Fibroblast of the conjunctiva (primary cell): Measurements from ENCODE around the gene TP53INP2.
"Not testable (repeated sequence)": the region's sequence is repeated elsewhere in the genome, so short reads cannot be mapped to it uniquely, and the experiment has no call there.

Experiments
- DNase-seq: peaks from one replicate; pipeline ENCODE4 v3.0.0-alpha.2; 2010; ENCODE audit warnings: low read depth

The TP53INP2 gene

DNA sequence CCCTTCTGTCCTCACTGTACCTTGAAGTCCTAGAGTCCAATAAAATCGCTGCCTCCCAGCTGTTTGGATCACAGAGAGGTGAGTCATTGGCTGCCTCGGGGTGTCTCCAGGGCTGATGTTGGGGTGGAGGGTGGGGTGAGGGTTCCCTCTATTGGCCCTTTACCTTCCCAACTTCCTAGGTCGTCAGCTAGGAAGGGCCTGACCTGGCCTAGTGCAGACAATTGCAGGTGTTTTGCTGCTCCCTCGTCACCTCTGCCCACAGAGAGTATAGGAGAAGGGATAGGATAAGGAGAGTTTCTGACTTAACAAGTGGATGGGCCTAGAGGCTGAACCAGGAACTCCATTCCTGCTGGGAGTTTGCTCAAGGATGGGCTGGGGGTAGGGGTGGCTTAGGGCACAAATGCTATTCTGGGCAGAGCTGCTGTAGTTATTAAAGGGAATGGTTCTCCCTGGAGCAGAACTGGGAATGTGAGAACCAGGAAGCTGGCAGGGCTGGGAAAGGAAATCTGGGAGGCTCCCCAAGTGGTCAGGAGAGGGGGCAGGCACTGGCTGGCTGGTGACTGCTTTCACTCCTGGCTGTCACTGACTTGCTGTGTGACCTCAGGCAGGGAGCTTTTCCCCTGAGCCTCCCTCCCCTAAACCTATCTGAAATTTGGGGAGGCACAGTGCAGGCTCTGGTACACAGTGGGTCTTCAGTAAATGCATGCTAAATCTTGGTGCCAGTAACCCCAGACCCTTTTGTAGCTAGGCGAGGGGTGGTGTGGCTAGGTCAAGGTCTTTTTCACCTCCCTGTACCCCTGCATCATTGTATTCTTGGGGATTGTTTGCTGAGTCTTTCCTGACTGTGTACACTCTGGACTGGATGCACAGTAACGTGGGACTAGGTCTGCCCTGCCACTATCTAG lies 1.5 kb downstream of the TP53INP2 start:
- no peak for DNase-seq

DNA sequence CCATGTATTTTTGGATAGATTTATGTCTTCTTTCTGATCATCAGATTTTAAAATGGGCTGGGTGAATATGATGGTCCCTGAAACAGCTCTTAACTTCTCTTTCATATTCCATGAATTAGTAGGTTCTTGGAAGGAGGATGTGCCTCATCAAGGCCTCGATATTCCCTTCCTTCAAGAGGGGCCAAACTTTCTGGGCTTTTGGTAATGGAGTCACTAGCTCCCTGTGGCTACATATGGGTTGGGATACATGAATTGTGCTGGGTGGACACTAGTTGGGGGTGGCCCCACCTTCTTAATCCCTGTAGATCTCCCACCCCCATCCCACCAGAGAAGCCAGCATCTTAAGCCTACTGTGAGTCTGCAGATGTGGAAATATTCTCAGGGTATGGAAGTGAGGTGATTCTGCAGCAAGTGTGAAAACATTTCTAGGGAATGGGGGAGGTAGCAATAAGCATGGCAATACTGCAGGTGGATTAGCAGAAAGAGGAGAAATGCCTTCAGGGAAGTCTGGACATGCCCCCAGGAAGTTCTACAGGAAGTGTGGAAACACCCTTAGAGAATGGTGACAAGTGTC lies 2.2 kb downstream of the TP53INP2 start:
- no peak for DNase-seq

DNA sequence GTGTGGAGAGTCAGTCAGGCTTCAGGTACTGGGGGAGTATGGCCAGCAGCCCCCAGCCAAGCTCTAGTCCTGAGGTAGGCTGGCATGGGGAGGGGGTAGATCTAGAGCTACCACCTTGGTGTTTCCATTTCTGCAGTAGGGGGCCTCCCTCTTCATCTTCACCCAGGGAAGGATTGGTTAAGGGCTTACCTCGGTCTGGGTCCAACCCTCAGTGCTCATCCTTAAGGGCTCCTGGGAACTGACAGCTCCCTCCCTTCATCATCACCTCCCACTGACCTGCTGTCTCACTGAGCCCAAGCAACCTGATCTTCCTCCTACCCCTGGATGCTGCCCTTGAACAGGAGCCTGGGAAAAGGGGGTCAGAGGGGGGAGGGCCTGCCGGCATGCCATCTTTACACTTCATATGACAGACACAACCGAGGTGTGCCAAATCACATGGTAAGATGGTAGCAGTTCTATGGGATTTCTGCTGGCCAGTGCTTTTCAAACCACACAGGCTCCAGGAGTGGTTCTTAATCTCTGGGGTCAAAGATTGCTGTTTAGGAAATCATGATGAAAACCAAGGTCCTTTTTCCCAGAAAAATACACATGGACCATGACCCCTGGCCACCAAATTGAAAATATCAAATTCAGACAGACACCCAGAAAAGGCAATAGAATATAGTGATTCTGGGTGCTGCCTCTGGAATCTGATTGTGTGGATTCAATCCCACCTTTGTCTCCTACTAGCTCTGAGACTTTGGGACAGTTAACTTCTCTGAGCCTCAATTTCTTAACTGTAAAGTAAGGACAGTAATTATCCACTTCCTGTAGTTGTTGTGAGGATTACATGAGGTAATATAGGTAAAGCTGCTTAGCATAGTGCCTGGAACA lies 3.0 kb downstream of the TP53INP2 start:
- DNase-seq = no peak

DNA sequence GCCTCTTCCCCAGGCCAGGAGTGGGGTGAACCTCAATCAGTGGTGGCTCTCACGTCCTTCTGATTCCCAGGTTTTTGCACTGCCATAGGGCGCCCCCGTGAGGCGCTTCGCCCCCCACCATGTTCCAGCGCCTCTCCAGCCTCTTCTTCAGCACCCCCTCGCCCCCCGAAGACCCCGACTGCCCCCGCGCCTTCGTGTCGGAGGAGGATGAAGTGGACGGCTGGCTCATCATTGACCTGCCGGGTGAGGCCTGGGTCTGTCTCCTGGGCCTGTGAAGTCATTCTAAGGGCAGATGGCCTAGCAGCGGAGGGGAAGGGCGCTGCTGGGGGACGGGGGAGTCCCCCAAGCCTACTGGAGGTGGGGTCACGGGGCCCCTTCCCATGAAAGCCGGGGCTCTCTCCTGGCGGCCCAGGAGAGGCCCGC lies 4.5 kb downstream of the TP53INP2 start:
- DNase-seq = peak; percentile 29

DNA sequence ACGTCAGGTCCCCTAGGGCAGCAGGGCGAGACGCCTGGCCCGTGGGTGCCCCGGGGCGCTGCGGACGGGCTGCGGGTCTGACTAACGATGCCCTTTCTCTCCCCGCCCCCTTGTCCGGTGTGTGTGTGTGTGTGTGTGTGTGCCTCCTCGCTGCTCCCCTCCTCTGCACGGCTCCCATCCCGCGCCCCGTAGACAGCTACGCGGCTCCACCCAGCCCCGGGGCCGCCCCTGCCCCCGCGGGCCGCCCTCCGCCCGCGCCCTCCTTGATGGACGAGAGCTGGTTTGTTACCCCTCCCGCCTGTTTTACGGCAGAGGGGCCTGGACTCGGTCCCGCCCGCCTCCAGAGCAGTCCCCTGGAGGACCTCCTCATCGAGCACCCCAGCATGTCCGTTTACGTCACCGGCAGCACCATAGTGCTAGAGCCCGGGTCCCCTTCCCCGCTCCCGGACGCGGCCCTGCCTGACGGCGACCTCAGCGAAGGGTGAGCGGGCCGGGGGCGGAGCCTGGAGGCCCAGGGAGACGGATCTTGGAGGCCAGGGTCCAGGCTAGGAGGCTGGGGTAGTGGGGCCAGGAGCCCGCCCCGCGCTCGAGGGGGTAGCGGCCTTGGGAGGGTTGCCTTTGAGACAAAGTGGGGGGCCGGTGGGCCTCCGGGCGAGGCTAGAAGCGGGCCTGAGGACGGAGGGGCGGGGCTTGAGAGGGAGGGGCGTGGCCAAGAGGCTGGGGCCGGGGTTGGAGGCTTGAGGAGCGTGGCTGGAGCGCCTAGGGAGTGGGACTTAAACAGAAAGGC lies 5.1 kb downstream of the TP53INP2 start:
- DNase-seq = peak; percentile 66

DNA sequence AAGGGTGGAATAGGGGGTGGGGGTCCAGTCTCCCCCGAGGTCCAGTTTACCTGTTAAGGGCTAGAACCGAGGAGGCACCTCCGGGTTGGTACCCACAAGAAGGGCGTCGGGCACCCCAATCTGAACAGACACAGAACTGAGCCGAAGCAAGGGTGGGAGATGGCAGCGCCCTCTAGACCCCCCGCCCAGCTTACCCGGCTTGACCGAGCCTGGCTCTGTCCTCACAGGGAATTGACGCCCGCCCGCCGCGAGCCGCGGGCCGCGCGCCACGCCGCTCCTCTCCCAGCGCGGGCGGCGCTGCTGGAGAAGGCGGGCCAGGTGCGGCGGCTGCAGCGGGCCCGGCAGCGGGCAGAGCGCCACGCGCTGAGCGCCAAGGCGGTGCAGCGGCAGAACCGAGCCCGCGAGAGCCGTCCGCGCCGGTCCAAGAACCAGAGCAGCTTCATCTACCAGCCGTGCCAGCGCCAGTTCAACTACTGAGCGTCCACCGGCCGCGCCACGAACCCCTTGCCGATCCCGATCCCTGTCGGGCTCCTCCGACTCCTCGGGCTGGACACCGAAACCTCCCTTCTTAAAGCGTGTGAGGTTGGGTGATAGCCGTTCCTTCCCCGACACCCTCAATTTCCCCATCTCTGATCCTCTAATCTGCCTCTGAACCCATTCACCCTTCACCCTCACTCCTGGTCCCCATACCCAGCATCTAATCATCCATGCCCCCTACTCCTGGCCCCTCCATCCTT lies 5.9 kb downstream of the TP53INP2 start:
- DNase-seq = peak; percentile 18

DNA sequence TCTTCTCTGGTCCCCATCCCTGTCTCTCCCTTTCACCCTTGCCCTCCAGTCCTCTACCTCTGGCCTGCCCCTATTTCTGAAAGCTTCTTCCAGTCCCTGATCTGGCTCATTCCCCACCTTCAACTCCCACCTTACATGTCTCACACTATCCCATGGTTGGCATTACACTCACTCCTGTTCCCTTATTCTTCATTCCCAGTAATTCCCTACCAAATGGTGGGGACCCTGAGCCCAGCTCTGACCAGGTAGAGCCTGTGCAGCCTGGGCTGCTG lies 6.4 kb downstream of the TP53INP2 start:
- DNase-seq = no peak

DNA sequence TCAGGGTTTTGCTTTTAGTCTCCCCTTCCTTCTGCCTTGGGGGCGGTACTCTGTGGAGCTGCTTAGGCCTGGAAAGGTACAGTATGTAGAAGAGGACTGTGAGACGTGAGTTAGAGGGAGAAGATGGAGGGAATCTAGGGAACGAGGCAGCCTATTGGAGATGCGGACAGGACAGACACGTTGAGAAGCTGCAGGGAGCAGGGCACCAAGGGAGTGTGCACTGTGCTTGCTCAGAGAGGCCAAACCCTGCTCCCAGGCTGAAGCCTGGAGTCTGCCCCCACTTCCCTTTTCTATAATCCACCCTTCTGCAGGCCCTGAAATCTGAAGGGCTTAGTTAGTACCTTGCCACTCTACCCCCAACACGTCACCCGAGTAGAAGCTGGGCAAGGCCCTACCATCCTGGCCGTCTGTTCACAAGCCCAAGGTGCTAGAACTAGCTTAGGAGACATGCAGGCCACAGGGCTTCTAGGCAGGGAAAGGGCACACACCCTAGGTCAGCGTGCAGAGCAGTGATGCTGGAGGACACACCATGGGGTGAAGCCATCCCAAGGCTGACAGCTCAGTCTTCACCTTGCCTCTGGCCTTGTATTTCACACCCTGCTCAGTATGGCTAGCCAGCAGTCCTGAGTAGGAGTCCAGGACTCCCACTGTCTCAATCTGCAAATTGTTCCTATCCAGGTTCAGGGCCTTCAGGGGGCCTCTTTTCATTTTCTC lies 6.9 kb downstream of the TP53INP2 start:
- no peak for DNase-seq

DNA sequence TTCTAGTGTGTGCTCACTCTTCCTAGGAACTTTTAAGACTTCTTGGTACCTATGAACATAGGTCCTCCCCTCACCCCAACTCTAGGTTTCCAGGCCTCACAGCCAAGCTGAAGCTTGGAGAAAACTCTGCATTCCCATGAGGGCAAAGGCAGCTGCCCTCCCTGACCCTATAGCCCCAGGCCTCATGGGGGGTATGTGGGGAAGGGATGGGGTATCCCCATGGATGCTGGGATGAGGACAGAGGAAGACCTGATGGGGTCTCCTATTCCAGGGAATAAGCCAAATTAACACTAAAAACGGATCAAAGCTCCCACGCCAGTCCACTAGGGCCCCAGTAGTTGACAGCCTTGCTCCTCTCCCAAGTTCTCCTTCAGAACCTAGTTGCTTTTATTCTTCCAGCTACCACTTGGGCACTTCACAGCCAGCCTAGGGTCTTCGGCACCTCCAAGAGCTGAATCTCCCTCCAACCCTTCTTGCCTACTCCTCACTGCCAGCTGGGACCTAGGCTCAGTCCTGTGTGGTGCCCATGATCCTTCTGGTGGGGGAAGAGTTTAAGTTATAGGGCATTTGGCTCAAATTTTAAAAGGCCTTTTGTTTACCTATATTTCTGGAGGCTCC lies 7.8 kb downstream of the TP53INP2 start:
- DNase-seq = no peak

DNA sequence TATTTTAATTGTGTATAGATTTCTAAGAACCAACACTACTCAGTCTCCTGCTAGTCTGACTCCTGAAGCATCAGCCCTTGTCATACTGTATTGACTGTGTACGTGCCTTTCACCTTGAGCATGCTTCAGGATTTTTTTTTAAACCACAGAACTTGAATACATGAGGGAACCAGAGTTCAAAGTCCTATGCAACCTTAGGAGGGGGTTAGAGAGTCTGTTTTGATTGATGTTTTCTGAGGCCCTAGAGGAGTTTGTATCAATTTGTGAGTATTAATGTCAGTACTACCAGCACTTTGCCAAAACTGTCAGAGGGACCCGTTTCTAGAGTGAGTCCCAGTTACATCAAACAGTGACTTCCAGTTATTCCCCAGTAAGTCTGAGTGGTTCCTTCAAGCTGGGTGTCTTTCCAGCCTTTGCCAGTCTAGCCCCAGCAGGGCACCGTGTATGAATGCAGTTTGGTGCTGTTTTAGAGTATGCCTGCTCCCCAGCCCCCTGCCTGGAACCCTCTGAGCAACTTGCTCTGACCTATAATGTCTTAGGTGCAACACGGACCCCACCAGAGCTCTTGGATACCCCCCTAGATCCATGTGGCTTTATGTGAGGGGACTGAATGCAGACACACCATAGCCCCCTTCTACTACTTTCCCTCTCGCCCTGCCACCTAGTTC lies 8.5 kb downstream of the TP53INP2 start:
- DNase-seq = no peak

DNA sequence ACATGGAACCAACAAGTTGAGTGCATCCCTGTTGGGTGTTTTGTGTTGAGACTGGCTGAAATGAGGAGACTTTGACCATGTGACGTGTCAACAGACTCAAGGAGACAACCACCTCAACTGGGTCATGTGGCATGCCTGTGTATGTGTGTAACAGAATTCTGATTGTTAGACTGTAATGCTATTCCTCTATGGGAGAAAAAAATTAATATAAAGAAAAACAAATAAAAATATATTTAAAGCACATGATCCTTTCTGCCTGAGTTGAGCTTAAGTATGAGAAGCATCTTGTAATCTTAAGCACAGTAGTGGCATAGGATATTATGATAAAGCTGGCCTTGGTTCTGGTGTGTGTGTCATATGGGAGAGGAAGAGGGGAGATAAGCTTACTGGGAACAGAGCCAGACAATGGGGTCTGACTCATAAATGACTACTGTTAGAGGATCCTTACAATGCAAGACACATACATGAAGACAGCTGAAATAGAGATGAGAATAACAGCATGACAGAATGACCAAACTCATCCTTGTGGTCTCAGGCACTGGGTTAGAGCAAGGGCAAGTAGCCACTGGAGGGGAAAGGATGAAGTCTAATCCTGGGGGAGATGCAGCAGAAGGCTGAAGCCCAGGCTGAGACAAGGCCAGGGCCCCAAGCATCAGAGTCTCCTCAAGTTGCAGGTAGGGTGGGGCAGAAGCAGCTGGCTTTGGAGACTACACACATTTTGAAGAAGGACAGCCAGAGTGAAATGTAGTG lies 9.2 kb downstream of the TP53INP2 start:
- DNase-seq = peak; percentile 87

DNA sequence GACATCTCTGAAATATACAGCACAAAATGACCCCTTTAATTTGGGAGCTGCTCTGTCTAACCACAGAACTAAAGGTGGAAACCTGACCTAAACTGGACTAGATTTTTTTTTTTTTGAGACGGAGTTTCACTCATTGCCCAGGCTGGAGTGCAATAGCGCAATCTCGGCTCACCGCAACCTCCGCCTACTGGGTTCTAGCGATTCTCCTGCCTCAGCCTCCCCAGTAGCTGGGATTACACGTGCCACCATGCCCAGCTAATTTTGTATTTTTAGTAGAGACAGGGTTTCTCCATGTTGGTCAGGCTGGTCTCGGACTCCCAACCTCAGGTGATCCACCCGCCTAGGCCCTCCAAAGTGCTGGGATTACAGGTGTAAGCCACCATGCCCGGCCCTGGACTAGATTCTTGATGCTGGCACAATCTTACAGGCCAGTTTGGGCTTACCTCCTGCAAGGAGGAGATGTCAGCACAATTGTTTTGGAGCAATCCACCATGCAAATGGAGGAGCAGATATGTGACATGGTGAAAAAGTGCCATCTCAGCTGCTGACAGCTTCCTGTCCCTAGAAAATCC lies 9.9 kb downstream of the TP53INP2 start:
- DNase-seq = not testable (repeated sequence)

DNA sequence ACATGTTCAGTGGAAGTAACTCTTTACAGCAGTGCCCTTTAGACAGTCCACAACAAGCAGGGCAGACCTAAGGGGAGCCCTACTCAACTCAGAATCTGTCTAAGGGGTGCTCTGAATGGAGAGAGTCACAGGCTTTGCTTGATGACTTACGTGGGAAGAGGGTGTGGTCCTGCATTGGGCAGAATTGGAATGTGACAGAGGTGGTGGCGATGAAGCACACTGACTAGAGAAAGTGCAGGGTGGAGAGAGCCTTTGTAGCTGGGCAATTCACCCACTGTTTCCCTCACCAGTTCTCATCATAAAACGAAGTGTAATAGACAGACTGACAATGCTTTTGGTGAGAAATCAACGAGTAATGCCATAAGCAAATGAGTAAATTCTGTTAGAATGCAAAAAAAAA lies 11.2 kb downstream of the TP53INP2 start:
- no peak for DNase-seq

DNA sequence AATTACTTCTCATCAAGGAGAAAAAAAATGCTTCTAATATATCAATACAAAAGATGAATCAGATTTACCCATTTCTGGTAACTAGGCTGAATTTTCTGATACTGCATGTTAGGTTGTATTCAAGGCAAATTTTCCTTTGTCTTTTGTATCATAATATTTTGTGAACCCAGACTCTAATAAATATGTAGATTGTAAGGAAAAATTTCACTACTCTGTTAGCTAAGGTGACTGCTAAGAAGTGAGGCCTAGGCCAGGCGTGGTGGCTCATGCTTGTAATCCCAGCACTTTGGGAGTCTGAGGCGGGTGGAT lies 12.7 kb downstream of the TP53INP2 start:
- DNase-seq = no peak

DNA sequence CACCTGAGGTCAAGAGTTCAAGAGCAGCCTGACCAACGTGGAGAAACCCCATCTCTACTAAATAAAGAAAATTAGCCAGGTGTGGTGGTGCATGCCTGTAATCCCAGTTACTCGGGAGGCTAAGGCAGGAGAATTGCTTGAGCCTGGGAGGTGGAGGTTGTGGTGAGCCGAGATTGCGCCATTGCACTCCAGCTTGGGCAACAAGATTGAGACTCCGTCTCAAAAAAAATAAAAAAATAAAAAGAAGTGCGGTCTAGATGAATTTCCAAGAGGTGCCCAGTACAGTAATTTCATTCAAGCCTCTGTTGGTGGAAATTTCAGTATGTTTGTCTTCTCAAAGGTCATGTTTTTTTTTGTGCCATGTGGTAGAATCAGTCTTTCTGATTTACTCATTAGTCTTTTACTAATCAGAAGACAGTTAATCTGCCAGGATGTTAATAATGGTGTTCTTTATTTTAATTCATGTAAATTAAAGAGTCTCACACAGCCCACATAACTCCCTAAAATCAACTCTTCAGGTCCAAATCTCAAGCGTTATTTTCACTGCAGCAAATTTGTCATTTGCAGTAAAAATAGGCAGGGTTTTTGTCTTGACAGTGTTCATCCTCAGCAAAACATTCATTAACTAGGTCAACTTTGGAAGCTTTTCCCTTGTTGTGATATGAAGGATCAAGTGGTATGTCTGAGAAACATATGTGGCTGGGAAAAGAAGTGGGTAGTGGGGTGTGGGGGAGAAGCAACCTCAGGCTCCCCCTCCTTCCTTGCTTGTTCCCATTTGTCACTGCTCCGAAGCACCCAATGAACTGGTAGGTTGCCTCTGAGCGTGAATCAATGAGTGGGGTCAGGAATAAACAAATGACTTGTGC lies 13.3 kb downstream of the TP53INP2 start:
- DNase-seq = no peak

DNA sequence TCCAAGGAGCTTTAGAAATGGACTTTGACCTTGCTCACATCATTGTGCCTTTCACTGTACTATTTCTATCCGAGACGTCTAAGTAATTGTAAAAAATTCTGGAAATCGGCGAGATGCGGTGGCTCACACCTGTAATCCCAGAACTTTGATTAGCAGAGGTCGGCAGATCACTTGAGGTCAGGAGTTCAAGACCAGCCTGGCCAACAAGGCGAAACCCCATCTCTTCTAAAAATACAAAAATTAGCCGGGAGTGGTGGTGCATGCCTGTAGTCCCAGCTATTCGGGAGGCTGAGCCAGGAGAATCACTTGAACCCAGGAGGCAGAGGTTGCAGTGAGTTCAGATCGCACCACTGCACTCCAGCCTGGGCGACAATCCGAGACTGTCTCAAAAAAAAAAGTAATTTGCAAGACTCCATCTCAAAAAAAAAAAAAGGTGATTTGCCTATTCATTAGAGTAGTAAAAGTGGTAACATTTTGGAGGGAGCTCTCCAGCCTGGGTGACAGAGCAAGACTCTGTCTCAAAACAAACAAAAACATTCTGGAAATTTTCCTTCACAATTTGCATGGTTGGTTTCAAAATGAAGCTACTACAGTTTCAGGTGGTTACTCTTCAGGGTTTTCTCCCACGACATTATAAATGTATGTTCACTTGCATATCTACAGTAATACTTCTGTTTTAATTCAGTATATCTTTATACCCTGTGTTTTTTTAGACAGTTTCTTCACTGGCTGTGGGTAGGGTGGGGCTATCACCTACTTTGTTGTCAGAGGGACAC lies 15.3 kb downstream of the TP53INP2 start:
- DNase-seq = not testable (repeated sequence)

DNA sequence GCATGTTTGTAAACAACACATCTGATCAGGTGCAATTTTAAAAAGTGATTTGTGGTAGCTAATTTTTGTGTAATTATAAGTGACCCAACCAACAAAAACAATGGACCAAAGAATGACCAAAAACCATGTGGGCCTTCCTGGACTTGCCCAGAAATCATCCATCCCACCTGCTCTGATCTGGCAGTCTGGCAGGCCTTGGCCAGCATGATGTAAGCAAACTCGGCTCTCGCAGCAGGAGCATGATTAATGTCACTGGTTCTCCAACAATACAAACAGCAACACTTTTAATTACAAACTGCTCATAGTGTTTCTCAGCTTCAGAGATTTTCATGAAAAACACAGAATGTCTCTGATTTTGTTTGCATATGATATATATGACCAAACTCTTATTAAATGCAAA lies 16.1 kb downstream of the TP53INP2 start:
- no peak for DNase-seq
